HG02870 (cell line): ENCODE data around the gene MFRP.
A peak's percentile ranks its signal among the peaks of the same experiment; 100 is the strongest.

Experiments used
- ATAC-seq: cut with Tn5 transposase; IDR thresholded peaks from one replicate; pipeline ENCODE4 v1.9.1; 2021; ENCODE audit warnings: mild to moderate bottlenecking, moderate library complexity; ENCODE audit not compliant: unreplicated experiment

MFRP gene

GRCh38 chr11:119359365-119360214 is 13.1 kb upstream of the MFRP start:
- no peak for ATAC-seq

DNA sequence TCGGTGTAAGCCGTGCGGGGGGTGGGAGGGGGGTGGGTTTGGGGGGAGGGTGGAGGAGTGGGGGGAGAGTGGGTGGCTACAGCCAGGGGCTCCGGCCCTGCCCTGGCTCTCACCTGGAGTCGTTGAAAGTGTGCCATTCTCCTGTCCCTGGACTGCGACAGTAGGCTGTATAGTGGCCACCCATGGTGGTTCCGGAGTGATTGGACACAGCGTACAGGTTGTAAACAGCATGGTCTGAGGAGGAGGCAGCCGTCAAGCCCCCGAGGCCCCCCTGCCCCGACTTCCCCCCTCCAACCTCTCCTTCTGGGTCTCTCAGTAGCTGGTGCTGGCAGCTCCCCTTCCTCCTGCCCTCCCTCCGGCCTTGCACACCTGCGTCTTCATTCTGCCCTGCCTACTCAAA is 10.6 kb upstream of the MFRP start:
- no peak for ATAC-seq

DNA sequence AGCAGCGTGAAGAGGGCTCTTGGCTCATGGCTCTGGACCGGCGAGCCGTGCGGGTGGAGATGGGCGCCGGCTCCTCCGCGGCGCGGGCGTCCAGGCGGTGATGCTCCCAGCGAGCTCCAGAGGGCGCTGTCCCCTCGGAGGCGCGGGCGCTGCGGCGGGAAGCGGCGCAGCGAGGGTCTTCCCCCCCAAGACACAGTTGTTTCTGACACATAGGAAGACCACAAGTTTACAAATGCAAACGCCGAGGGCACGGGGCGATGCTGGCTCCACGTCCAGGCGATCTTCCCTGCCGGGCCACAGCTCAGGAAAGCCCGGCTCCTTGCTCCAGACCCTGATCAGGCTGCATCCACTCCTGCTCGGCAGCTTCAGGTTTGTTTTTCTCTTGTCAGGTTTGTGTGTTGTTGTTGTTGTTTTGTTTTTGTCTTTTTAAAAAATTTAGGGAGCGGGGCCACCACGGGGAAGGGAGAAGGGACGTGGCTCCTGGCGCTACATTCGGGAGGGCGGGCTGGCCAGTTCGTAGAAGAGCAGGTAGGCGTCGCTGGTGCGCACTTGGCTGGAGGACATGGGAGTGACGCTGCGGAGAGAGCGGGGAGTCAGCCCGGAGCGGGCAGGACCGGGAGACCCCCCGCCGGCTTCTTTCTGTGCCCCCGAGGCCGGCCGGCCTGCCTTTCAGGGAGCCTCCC is 10.0 kb upstream of the MFRP start:
- ATAC-seq, result peak; percentile 63

GRCh38 chr11:119355091-119355843 is 8.8 kb upstream of the MFRP start:
- ATAC-seq, result no peak

DNA sequence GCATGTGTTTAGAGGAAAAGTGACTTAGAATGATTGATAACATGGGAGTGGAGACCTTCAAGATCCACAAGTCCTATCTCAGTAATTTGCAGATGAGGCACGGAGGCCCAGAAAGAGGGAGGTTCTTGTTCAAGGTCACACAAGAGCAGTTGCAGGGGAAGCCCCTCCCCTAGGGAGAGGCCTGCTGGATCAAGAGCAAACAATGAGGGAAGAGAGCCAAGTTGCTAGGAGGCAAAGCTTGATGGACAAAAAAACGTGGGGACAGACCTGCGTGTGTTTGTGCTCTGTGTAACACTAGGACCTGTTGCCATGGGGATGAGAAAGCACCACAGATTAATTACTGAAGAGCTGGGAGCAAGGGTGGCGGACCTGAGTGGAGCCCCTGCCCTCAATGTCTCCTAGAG is 6.4 kb upstream of the MFRP start:
- ATAC-seq, result no peak

GRCh38 chr11:119351232-119351631 is 4.7 kb upstream of the MFRP start:
- no peak for ATAC-seq

- ATAC-seq, result no peak
Measured at GRCh38 chr11:119350302-119350701, 3.8 kb upstream of the MFRP start.

- no peak for ATAC-seq
Measured at GRCh38 chr11:119347940-119348605, 1.6 kb upstream of the MFRP start.

- no peak for ATAC-seq
Measured at GRCh38 chr11:119347242-119347641, 737 bp upstream of the MFRP start.

GRCh38 chr11:119345685-119346084 is 820 bp downstream of the MFRP start:
- no peak for ATAC-seq

GRCh38 chr11:119344291-119345010 is 2.1 kb downstream of the MFRP start:
- ATAC-seq, result no peak

GRCh38 chr11:119343726-119344125 is 2.8 kb downstream of the MFRP start:
- ATAC-seq, result no peak

GRCh38 chr11:119342362-119343130 is 4.0 kb downstream of the MFRP start:
- no peak for ATAC-seq

GRCh38 chr11:119342023-119342300 is 4.5 kb downstream of the MFRP start:
- no peak for ATAC-seq

GRCh38 chr11:119341222-119342022 is 5.1 kb downstream of the MFRP start:
- ATAC-seq, result no peak

DNA sequence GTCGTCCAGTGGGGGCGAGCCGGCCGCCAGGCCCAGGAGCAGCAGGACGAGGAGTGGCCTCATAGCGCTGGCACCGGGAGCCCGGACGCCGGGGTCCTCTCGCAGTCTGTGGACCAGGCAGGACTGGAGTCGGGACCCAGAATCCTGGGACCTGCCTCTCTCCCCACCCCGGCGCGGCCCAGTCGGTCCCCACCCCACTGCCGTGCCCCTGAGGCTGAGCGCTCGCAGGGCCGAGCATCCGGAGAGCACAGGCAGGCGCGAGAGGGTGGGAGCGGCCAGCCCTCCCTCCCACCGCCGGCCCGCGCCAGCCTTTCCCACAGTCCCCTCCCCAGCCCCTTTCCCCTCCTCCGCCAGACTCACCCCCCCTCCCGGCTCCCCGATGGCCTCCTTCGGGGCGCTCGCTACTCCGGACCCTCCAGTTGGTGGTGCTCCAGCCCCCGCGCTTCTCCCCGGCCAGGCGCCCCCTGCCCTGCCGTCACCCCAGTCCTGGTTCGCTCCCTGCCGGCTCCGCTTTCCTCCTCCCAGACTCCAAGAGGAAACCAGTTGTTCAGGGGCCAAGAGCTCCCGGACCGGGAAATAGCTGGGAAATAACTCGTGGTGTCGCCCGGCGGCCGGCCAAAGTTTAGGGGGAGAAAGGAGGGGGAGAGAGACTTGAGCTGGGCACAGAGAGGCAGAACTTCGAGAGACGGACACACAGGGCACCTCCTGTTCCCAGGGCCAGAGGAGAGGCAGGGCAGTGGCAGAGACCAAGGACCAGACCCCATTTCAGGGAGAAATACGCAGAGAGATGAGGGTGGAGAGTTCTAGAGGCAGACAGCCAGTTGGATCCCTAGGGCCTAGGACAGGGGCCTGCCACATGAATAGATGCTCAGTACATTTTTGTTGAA is 5.9 kb downstream of the MFRP start, which contains the start of gene C1QTNF5:
Gene C1QTNF5, minus strand, starts transcription at position 549 of the 887 bp plus-strand sequence. Its CDS starts 486 bp downstream, at position 63.
- no peak for ATAC-seq

DNA sequence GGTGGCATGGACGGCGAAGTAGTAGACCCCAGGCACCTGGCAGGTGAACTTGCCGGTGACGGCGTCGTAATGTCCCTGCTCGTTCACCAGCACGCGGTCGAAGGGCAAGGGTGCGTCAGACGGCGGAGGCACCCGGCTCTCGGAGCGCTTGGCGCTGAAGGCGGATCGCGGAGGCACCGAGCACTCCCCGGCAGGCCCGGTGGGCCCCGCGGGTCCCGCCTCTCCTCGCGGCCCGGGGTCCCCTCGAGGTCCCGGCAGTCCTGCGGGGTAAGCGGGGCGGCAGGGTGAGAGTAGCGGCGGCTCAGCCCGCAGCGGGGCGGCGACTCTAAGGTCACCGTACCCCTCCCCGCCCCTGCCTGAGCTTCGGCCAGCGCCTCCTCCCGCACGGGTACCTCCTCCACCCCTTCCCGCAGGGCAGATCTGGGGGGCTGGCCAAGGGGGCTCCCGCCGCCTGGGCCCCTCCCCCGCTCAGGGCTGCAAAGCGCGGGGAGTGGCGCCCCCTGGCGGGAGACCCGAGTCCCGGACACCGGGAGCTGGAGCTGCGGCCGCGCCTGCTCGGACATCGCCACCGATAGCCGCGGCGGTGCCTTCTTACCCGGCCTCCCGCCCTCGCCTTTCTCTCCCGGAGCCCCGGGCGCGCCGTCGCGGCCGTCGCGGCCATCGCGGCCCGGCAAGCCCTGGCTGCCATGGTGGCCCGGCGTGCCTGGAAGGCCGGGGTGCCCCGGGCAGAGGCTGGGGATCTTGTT is 6.7 kb downstream of the MFRP start:
- no peak for ATAC-seq
